GM18909 (cell line): ENCODE data around the gene RPEL1.

Source experiments
- ATAC-seq: cut with Tn5 transposase; IDR thresholded peaks from one replicate; pipeline ENCODE4 v1.9.1; 2021; ENCODE audit warnings: mild to moderate bottlenecking; ENCODE audit not compliant: unreplicated experiment, poor library complexity

RPEL1 gene

GRCh38 chr10:103277713-103278536, 32.2 kb downstream of the RPEL1 start:
- no peak for ATAC-seq

- ATAC-seq = no peak
Measured at GRCh38 chr10:103278537-103278823, 32.8 kb downstream of the RPEL1 start.

GRCh38 chr10:103278862-103279298, 33.2 kb downstream of the RPEL1 start:
- no peak for ATAC-seq

- ATAC-seq = no peak
Measured at GRCh38 chr10:103280031-103280430, 34.3 kb downstream of the RPEL1 start.

- ATAC-seq = no peak
Measured at GRCh38 chr10:103280506-103280905, 34.8 kb downstream of the RPEL1 start.

- no peak for ATAC-seq
Measured at GRCh38 chr10:103281753-103282152, 36.1 kb downstream of the RPEL1 start.

- no peak for ATAC-seq
Measured at GRCh38 chr10:103282961-103283360, 37.3 kb downstream of the RPEL1 start.

- no peak for ATAC-seq
Measured at GRCh38 chr10:103284170-103284569, 38.5 kb downstream of the RPEL1 start.

- ATAC-seq = no peak
Measured at GRCh38 chr10:103287992-103288391, 42.3 kb downstream of the RPEL1 start.

GRCh38 chr10:103291588-103291987, 45.9 kb downstream of the RPEL1 start:
- no peak for ATAC-seq

- no peak for ATAC-seq
Measured at GRCh38 chr10:103295374-103296015, 49.8 kb downstream of the RPEL1 start.
